Right lobe of liver (tissue), 6 donors: ENCODE measurements around the gene NDRG3. TPM values are rescaled to one million over a fixed set of nuclear protein-coding genes. Genes with fewer than 3 reads are reported as not detected.
A peak's percentile ranks its signal among the peaks of the same experiment; 100 is the strongest.

Experiments used
- ATAC-seq, 4 donors: fragments of 200-7000 bp; cut with Tn5 transposase; one replicate each; pipeline ENCODE4 v1.9.1; 2020; ENCODE audit warnings: mild to moderate bottlenecking in 4 of 4, moderate library complexity in 4 of 4
- DNase-seq, 3 donors: peaks; one replicate each; pipeline ENCODE4 v3.0.0-alpha.2; 2020
- H3K27ac ChIP-seq, 3 donors: fragments of 200-600 bp; one replicate each; pipeline ENCODE4 v1.8.0; 2022
- H3K27me3 ChIP-seq, 2 donors: fragments of 200-600 bp; one replicate each; pipeline ENCODE4 v1.8.0; 2022
- H3K36me3 ChIP-seq, 4 donors: fragments of 200-600 bp; sonication (generic) in 1 of 4; one replicate each; pipeline versions ENCODE4 v1.5.1 to v1.8.0; 2017 to 2022; ENCODE audit warnings: control low read depth in 1 of 4
- H3K4me1 ChIP-seq, 4 donors: fragments of 200-600 bp; sonication (generic) in 1 of 4; one replicate each; pipeline versions ENCODE4 v1.5.1 to v1.8.0; 2017 to 2022; ENCODE audit warnings: control low read depth in 1 of 4
- H3K4me3 ChIP-seq, 3 donors: fragments of 200-600 bp; one replicate each; pipeline ENCODE4 v1.8.0; 2022
- H3K9me3 ChIP-seq, 4 donors: fragments of 200-600 bp; sonication (generic) in 1 of 4; one replicate each; pipeline versions ENCODE4 v1.5.1 to v1.8.0; 2017 to 2022; ENCODE audit warnings: control low read depth in 1 of 4
- CTCF ChIP-seq, 4 donors: fragments of 200-600 bp in 3 of 4; fragments of 450-650 bp in 1 of 4; IDR thresholded peaks; one replicate each; pipeline versions ENCODE4 v1.5.1 to v1.8.0; 2016 to 2022; ENCODE audit warnings: antibody characterized with exemption in 4 of 4, mild to moderate bottlenecking in 2 of 4
- POLR2A ChIP-seq: fragments of 450-650 bp; IDR thresholded peaks from one replicate; pipeline ENCODE4 v1.6.1; 2017; ENCODE audit warnings: antibody characterized with exemption, mild to moderate bottlenecking
- WGBS: methylation state at CpG from one replicate; pipeline ENCODE4 v1.1.6; 2018; ENCODE audit warnings: low coverage, low lambda C conversion rate; ENCODE audit not compliant: insufficient coverage; ENCODE audit errors: missing lambda C conversion rate; 5-methylcytosine and 5-hydroxymethylcytosine counted together
- intact Hi-C, 2 donors: fragments of 100-400 bp; cut with DNase I; formaldehyde crosslinking; loops; one replicate each; pipeline versions ENCODE4 v1.11.2 to v1.14.1; 2022
- total RNA-seq, 6 experiments: library from RNA; depleted of rRNA in 2 of 6; stranded (reverse); fragments of >200 nt in 2 of 6; fragmentation: NEBNext Ultra II Directional in 3 of 6; extraction: Animal tissue kit (Norgen Biotek cat#: 25700) in 3 of 6; gene quantifications; one replicate each; pipeline versions ENCODE4 v1.1.0 to v1.2.4, GENCODE V29; 2016 to 2023
- donor health status: DM: no; HTN: yes; CAD: no.
- donor health status: DM: no; HTN: no; CAD: no.
- donor health status: DM: no; HTN: no; CAD: no.
- donor health status: DM: no; HTN: yes; CAD: no.
- donor health status: DM: no; HTN: yes; CAD: no.

NDRG3 gene
- total RNA-seq, 6 experiments from 2014 or later, result 5.2 to 8.0 (median 7.0) TPM

DNA sequence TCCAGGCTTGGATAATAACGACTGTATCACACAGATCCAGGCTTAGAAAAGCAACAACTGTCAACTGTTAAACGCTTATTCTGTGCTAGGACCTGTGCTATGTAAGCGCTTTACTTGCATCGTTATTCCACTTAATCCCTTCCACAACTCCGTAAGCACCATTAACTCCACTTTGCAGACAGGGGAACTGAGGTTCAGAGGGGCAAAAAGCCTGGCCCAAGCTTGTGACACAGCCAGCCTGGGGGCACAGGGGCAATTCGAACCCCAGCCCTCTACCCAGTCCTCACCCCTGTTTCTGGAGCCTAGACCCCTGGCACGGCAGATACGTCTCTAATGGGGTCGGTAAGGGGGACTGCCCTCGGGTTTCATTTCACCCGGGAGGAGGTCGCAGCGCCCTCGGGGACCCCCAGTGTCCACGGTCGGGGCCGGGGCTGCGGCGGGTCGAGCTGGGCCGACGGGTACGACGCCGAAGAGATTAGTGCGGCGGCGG, 27.3 kb upstream of the NDRG3 start:
- Histone ChIP-seq H3K9me3 (no peaks in the 10 kb centered on the region), H3K4me1 (peaks cover 0 to 8% (median 3%) of the 10 kb centered on the region in 4 donors), H3K27ac (peak overlapping the region; percentile 84 to 99 (median 94)), H3K36me3 (no peaks in the 10 kb centered on the region), H3K4me3 (peak overlapping the region; percentile 69 to 76 (median 72)), H3K27me3 (no peaks in the 10 kb centered on the region)
- DNase-seq (no peak), ATAC-seq (no peak)
- 6% methylated on average over 9 of the region's 28 CpGs for WGBS
- intact Hi-C loops, result no loop called here
- no peak for TF ChIP-seq CTCF (IDR thresholded peaks at IDR 0.05)
- no peak for TF ChIP-seq POLR2A

GRCh38 chr20:36770680-36771079, 24.8 kb upstream of the NDRG3 start:
- ATAC-seq (no peak), DNase-seq (no peak)
- Histone ChIP-seq H3K36me3 (no peaks in the 10 kb centered on the region), H3K9me3 (no peaks in the 10 kb centered on the region), H3K4me3 (no peak overlapping the region), H3K27ac (no peak overlapping the region), H3K4me1 (peaks cover 0 to 8% (median 3%) of the 10 kb centered on the region in 4 donors), H3K27me3 (no peaks in the 10 kb centered on the region)
- 89% methylated on average over 7 of the region's 7 CpGs for WGBS
- TF ChIP-seq POLR2A, result no peak
- no peak for TF ChIP-seq CTCF (IDR thresholded peaks at IDR 0.05)
- intact Hi-C loops, result no loop called here

GRCh38 chr20:36768768-36769430, 23.0 kb upstream of the NDRG3 start:
- intact Hi-C loops, result no loop called here
- no peak overlapping the region for H3K4me3 ChIP-seq
- H3K9me3 ChIP-seq, result no peaks in the 10 kb centered on the region
- TF ChIP-seq POLR2A, result no peak
- TF ChIP-seq CTCF (IDR thresholded peaks at IDR 0.05), result no peak
- DNase-seq, result no peak
- no peaks in the 10 kb centered on the region for H3K36me3 ChIP-seq
- H3K4me1 ChIP-seq, result peaks cover 0 to 8% (median 3%) of the 10 kb centered on the region in 4 donors
- 67% methylated on average over 5 of the region's 5 CpGs for WGBS
- no peaks in the 10 kb centered on the region for H3K27me3 ChIP-seq
- H3K27ac ChIP-seq, result no peak overlapping the region
- ATAC-seq, result no peak

DNA sequence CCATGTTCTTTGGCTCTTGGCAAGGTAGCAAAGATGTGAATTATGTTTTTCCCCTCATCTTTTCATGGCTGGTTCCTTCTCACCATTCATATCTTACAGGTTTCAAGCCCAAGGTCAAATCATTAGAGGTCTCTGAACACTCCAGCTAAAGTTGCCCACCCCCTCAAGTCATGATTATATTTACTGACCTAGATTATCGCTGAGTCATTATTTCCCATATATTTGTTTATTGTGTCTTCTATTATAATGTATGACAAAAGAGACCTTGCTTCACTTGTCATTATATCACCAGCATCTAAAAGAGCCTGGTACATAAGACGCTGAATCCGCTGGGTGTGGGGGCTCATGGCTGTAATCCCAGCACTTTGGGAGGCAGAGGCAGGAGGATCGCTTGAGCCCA, 15.2 kb upstream of the NDRG3 start:
- WGBS, result 97% methylated on average over 4 of the region's 4 CpGs
- no peak for TF ChIP-seq CTCF (IDR thresholded peaks at IDR 0.05)
- no peak for TF ChIP-seq POLR2A
- Histone ChIP-seq H3K27me3 (no peaks in the 10 kb centered on the region), H3K27ac (no peak overlapping the region), H3K4me3 (no peak overlapping the region), H3K9me3 (no peaks in the 10 kb centered on the region), H3K36me3 (no peaks in the 10 kb centered on the region), H3K4me1 (no peaks in the 10 kb centered on the region)
- no peak for DNase-seq
- intact Hi-C loops, result no loop called here
- no peak for ATAC-seq
